RCC 7860 (cell line): Measurements from ENCODE around the gene FUOM.
"Not testable (repeated sequence)": the region's sequence is repeated elsewhere in the genome, so short reads cannot be mapped to it uniquely, and the experiment has no call there.

ENCODE experiments used
- DNase-seq: peaks from one replicate; pipeline ENCODE4 v3.0.0-alpha.2; 2015; ENCODE audit warnings: low spot score
- FAIRE-seq: peaks from 2 replicates; lab custom pipeline; 2012; peaks lifted over from hg19 to GRCh38; lab: Jason Lieb, UNC

The FUOM gene

GRCh38 chr10:133370030-133370786, 12.4 kb upstream of the FUOM start:
- FAIRE-seq, result no peak
- DNase-seq, result no peak

GRCh38 chr10:133368153-133368552, 10.3 kb upstream of the FUOM start:
- FAIRE-seq, result no peak

GRCh38 chr10:133367461-133367860, 9.6 kb upstream of the FUOM start:
- not testable (repeated sequence) for FAIRE-seq, DNase-seq

More at GRCh38 chr10:133368153-133368552, 10.3 kb upstream of the FUOM start:
- DNase-seq, result no peak

GRCh38 chr10:133366751-133367150, 8.9 kb upstream of the FUOM start:
- no peak for FAIRE-seq
- DNase-seq, result no peak

- DNase-seq (no peak), FAIRE-seq (no peak)
Observed at GRCh38 chr10:133366130-133366478, 8.3 kb upstream of the FUOM start.

- no peak for FAIRE-seq
- DNase-seq, result no peak
Observed at GRCh38 chr10:133365461-133366129, 7.8 kb upstream of the FUOM start.

- no peak for DNase-seq
- FAIRE-seq, result no peak
Observed at GRCh38 chr10:133364645-133365431, 7.0 kb upstream of the FUOM start.

- no peak for FAIRE-seq
Observed at GRCh38 chr10:133362846-133363245, 5.0 kb upstream of the FUOM start.

GRCh38 chr10:133361773-133362441, 4.1 kb upstream of the FUOM start:
- DNase-seq (no peak), FAIRE-seq (no peak)

More at GRCh38 chr10:133362846-133363245, 5.0 kb upstream of the FUOM start:
- no peak for DNase-seq

- DNase-seq (no peak), FAIRE-seq (no peak)
Observed at GRCh38 chr10:133361227-133361626, 3.4 kb upstream of the FUOM start.

- FAIRE-seq (no peak), DNase-seq (no peak)
Observed at GRCh38 chr10:133359972-133360610, 2.3 kb upstream of the FUOM start.

- DNase-seq (no peak), FAIRE-seq (no peak)
Observed at GRCh38 chr10:133359554-133359971, 1.7 kb upstream of the FUOM start.

GRCh38 chr10:133358925-133359310, 1.1 kb upstream of the FUOM start:
- FAIRE-seq, result no peak
- DNase-seq, result no peak

GRCh38 chr10:133358162-133358924, 524 bp upstream of the FUOM start:
- FAIRE-seq (no peak), DNase-seq (no peak)

- no peak for FAIRE-seq
- DNase-seq, result no peak
Observed at GRCh38 chr10:133356549-133357284, 1.1 kb downstream of the FUOM start.

- FAIRE-seq (no peak), DNase-seq (no peak)
Observed at GRCh38 chr10:133355991-133356390, 1.8 kb downstream of the FUOM start.

GRCh38 chr10:133355266-133355665, 2.6 kb downstream of the FUOM start:
- DNase-seq (no peak), FAIRE-seq (no peak)

GRCh38 chr10:133354672-133355240, 3.1 kb downstream of the FUOM start:
- FAIRE-seq (no peak), DNase-seq (no peak)
